Activated CD4-positive, alpha-beta T cell treated with anti-CD3 and anti-CD28 coated beads, Interleukin-2, amount 10 ng/mL, durations not matched to agents 24 days and 14 days (primary cell): ENCODE results near the gene GJA3. TPM values are rescaled to one million over a fixed set of nuclear protein-coding genes. Genes with fewer than 3 reads are reported as not detected.
A peak's percentile ranks its signal among the peaks of the same experiment; 100 is the strongest.

Experiments used
- DNase-seq: peaks from one replicate; pipeline ENCODE4 v3.0.0; 2022
- H3K27ac Mint-ChIP-seq: one replicate; pipeline ENCODE4 v1.8.0; 2022; ENCODE audit warnings: mild to moderate bottlenecking, mixed read lengths
- H3K27me3 Mint-ChIP-seq: one replicate; pipeline ENCODE4 v1.8.0; 2022; ENCODE audit warnings: mixed read lengths
- H3K36me3 Mint-ChIP-seq: one replicate; pipeline ENCODE4 v1.8.0; 2022; ENCODE audit warnings: low read depth, mild to moderate bottlenecking, mixed read lengths
- H3K4me1 Mint-ChIP-seq: one replicate; pipeline ENCODE4 v1.8.0; 2021; ENCODE audit warnings: mixed read lengths
- H3K4me3 Mint-ChIP-seq: one replicate; pipeline ENCODE4 v1.8.0; 2022; ENCODE audit warnings: mild to moderate bottlenecking, moderate library complexity, mixed read lengths
- H3K9me3 Mint-ChIP-seq: one replicate; pipeline ENCODE4 v1.8.0; 2021; ENCODE audit warnings: mixed read lengths
- intact Hi-C: fragments of 100-400 bp; cut with micrococcal nuclease; formaldehyde crosslinking; loops from one replicate; pipeline ENCODE4 v1.15.1; 2023
- total RNA-seq: library from RNA; stranded (reverse); gene quantifications from 2 replicates; pipeline ENCODE4 v1.2.3, GENCODE V29; 2022

Gene GJA3
- total RNA-seq, 1 donor from 2014 or later, result not detected

DNA sequence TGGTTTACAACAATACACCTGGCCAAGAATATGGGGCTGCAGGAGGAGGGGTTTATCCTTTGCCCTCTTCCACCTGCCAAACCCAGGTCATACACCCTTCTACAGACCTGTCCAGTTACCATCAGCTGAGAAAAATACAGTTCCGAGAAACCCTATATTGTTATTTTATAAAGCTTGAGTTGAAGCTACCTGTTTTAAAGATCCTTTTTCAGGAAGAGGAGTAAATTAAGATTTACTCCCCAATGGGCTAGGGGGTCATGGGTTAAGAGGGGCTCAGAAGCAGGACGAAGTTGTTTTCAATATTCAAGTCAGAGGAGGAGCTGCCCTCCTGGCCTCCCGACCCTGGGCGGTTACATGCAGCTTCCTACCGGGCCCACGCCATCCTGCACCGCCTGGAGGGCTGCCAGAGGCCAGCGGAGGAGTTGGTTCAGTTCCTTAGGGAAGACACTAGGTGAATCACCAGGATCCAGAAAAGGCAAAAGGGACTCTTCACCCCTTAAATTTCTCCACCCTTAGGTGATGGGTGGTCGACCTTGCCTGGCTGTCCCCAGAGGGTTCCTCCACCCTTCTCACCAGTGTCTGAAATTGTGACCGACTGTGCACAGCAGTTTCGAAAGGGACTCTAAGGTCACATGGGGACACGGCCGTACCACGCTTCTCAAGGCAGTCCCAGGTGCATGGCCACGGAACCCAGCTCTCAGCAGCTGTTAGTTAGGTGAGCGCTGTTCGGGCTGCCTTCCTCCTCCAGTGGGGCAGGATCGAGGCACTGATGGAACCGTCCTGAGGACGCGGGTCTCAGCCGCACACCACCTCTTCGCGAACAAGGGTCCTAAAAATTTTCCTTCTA, 30.7 kb upstream of the GJA3 start:
- Mint-ChIP-seq H3K27ac (peak overlapping the region; percentile 26), H3K36me3 (no peaks in the 10 kb centered on the region), H3K4me3 (peak overlapping the region; percentile 66), H3K9me3 (no peaks in the 10 kb centered on the region), H3K4me1 (peaks cover 25% of the 10 kb centered on the region), H3K27me3 (peaks cover 57% of the 10 kb centered on the region)
- peak; percentile 51 for DNase-seq
- intact Hi-C loops, result no loop called here

DNA sequence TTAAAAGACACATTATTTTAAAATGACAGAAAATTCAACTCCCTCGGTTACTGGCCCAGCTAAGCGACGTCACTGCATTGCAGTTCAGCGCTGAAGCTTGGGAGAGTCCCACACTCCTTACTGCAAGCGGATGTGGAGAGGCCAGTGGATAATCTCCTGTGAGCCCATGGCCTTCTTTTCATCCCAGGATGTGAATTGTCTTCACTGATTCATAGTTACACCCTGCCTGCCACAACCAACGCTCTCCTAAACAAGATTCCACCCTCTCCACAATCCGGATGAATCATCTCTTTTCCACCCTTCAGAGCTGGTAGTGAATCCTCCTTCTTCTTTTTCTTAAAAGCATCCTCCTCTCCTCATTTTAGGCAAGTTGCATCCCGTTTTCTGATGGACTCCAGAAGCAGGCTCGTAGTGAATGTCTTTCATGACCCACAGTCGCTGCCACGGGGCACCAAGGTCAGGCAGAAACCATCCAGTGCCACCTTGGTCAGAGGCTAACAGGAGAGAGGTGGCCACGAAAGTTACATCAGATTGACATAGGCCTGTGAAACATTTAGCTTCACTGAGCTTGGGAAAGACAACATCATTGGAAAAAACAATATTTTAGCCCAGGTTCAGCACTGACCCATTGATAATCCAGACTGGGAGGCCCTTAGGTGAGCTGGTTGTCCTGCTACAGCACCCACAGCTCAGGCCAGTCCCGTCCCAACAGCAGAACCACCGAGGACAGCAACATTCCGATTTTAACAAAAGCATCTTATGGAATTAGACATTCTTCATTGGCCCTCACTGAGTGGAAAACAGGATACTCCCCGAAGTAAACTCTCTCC, 29.8 kb upstream of the GJA3 start:
- H3K9me3 Mint-ChIP-seq, result no peaks in the 10 kb centered on the region

DNA sequence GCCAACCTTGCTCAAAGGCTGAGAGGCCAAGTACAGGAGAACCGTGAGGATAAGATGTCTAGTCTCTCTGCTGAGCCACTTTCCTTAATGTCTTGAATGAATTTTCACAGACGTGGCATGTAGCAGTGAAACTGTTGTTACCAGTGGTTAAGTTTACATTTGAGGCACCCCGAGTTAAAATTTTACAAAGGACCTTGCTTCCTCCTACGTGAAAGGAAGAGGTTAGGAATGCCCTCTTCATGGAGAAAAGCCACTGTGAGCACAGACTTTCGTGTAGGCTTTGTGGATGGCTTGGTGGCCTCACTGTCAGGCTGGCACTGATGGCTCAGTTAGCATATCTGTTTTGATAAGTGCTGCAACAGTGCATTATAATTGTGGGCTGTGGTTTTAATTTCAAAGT, 29.2 kb upstream of the GJA3 start:
- DNase-seq, result no peak
- Mint-ChIP-seq H3K4me3 (no peak overlapping the region), H3K36me3 (no peaks in the 10 kb centered on the region), H3K27ac (no peak overlapping the region), H3K9me3 (no peaks in the 10 kb centered on the region), H3K27me3 (peaks cover 45% of the 10 kb centered on the region), H3K4me1 (peaks cover 25% of the 10 kb centered on the region)
- intact Hi-C loops, result no loop called here

More for the DNA sequence above, 29.8 kb upstream of the GJA3 start:
- DNase-seq, result no peak
- Mint-ChIP-seq H3K4me3 (no peak overlapping the region), H3K27ac (no peak overlapping the region), H3K27me3 (peaks cover 51% of the 10 kb centered on the region), H3K36me3 (no peaks in the 10 kb centered on the region), H3K4me1 (peaks cover 25% of the 10 kb centered on the region)
- intact Hi-C loops, result no loop called here

DNA sequence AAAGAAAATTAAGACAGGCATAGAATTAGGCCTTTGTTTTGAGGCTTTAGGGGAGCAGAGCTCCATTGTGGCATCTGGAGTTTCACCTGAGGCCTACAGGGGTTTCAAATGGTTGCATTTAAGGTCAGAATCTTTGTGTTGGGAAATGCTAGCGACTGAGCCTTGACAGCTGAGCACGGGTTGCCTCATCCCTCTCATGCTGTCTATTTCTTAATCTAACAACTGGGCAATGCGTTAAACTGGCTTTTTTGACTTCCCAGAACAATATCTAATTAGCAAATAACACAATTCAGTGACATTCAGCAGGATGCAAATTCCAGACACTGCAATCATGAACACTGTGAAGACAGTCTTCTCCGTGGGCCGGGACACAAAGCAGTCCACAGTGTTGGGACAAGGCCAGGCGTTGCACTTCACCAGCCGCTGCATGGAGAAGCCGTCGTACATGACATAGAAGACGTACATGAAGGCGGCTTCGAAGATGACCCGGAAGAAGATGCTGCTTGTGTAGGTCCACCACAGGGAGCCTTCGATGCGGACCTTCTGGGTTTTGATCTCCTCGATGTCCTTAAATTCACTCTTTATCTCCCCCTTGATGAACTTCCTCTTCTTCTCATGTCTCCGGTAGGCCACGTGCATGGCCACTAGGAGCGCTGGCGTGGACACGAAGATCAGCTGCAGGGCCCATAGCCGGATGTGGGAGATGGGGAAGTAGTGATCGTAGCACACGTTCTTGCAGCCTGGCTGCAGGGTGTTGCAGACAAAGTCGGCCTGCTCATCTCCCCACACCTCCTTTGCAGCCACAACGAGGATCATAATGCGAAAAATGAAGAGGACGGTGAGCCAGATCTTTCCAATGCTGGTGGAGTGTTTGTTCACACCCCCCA, 28.1 kb upstream of the GJA3 start:
- no peaks in the 10 kb centered on the region for H3K36me3 Mint-ChIP-seq
- peaks cover 36% of the 10 kb centered on the region for H3K27me3 Mint-ChIP-seq
- H3K4me3 Mint-ChIP-seq, result no peak overlapping the region
- intact Hi-C loops, result no loop called here
- no peak overlapping the region for H3K27ac Mint-ChIP-seq
- no peaks in the 10 kb centered on the region for H3K9me3 Mint-ChIP-seq
- H3K4me1 Mint-ChIP-seq, result peaks cover 14% of the 10 kb centered on the region
- no peak for DNase-seq

DNA sequence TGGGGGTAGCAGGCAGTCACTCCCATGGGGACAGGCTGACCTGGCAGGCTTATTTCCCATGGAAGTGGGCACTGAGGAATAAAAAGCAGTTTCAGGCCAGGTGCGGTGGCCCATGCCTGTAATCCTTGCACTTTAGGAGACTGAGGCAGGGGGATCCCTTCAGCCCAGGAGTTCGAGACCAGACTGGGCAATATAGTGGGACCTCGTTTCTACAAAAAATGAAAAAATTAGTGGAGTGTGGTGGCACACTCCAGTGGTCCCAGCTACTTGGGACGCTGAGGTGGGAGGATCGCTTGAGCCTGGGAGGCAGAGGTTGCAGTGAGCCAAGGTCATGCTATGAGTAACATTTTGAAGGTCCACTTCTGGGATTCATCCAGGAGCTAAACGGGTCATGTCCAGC, 25.9 kb upstream of the GJA3 start:
- H3K27me3 Mint-ChIP-seq, result peaks cover 29% of the 10 kb centered on the region
- no peak overlapping the region for H3K4me3 Mint-ChIP-seq
- H3K27ac Mint-ChIP-seq, result no peak overlapping the region
- no peaks in the 10 kb centered on the region for H3K36me3 Mint-ChIP-seq
- no peaks in the 10 kb centered on the region for H3K9me3 Mint-ChIP-seq
- H3K4me1 Mint-ChIP-seq, result peaks cover 5% of the 10 kb centered on the region
- intact Hi-C loops, result no loop called here
- DNase-seq, result no peak

DNA sequence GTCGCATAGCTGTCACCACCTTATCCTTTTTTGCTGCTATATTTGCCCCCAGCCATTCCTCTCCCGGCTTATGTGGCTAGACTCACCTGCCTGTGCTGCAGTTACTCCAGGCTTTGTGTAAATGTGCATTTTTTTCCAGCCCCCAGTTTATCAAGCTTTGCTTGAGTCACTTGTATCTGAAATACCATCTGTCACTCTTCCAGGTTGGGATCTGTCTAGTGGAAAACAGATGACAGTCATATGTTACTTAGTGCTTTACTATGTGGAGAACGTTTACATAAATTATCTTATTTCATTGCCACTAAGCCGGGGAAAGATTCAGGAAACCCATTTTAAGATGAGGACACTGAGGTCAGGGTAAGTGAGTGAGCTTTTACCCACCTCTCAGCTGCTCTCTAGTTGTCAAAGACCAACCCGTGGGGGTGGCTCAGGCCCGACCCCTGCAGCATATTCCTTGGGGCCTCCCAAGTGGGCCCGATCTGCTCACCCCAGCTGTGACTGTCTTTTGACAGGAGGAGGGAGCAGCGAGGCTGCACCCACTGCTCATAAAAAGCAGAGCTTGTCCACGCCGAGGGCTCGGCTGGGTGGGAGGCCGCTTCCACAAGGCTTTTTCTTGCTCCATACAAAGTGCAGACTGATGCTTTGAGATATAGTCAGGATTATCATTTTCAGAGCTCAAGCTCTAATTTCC, 24.7 kb upstream of the GJA3 start:
- no peak overlapping the region for H3K4me3 Mint-ChIP-seq
- H3K36me3 Mint-ChIP-seq, result no peaks in the 10 kb centered on the region
- no peaks in the 10 kb centered on the region for H3K9me3 Mint-ChIP-seq
- H3K27ac Mint-ChIP-seq, result no peak overlapping the region
- H3K27me3 Mint-ChIP-seq, result peaks cover 28% of the 10 kb centered on the region
- peaks cover 3% of the 10 kb centered on the region for H3K4me1 Mint-ChIP-seq
- DNase-seq, result no peak
- intact Hi-C loops, result no loop called here

DNA sequence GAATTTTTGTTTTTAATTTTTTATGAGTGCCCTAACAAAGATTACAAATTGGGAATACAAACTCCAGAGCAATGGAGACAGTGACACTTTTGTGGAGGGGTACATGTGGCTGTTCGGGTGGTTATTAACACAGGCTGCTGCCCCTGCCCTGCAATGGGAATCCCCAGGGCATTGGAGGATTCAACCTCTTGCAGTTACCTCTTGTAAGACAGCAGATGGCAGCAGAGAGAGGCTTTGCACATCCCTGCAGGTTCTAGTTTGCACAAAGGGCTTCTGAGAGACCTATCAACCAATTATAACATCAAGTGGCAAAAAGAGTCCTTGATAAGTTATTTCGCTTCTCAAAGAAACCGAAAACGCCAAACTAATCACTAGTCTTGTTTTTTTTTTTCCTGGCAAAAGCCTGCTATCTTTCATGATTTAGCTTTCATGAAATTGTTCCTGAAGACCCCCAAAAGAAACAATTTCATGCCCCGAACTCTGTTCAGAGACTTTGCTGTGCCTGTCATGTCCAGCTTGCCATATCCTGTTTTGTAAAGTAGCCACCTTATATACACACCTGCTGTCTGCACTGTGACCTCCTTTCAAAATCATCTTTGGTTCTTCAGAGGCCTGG, 21.5 kb upstream of the GJA3 start:
- no peaks in the 10 kb centered on the region for H3K36me3 Mint-ChIP-seq
- DNase-seq, result peak; percentile 85

DNA sequence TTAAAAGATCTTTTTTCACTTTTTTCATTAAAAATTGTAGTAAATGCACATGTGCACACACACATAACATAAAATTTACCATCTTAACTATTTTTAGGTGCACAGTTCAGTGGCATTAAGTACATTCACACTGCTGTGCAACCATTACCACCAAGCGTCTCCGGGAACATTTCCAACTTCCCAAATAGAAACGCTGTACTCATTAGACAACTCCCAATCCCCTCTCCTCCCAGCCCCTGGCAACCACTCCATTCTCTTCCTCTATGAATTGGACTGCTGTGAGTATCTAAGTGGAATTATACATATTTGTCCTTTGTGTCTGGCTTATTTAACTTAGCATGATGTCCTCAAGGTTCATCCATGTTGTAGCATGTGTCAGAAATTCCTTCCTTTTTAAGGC, 20.3 kb upstream of the GJA3 start:
- intact Hi-C loops, result loop anchor here (5.0 kb wide), 2 partner anchors 521 to 741 kb away; partner anchors contain the start of gene IL17D
- H3K4me3 Mint-ChIP-seq, result no peak overlapping the region
- DNase-seq, result no peak
- H3K27ac Mint-ChIP-seq, result no peak overlapping the region
- H3K4me1 Mint-ChIP-seq, result no peaks in the 10 kb centered on the region
- H3K36me3 Mint-ChIP-seq, result no peaks in the 10 kb centered on the region
- no peaks in the 10 kb centered on the region for H3K9me3 Mint-ChIP-seq
- H3K27me3 Mint-ChIP-seq, result peaks cover 54% of the 10 kb centered on the region

More for the DNA sequence above, 21.5 kb upstream of the GJA3 start:
- Mint-ChIP-seq H3K4me1 (no peaks in the 10 kb centered on the region), H3K4me3 (no peak overlapping the region), H3K27ac (no peak overlapping the region), H3K9me3 (no peaks in the 10 kb centered on the region), H3K27me3 (peaks cover 47% of the 10 kb centered on the region)
- intact Hi-C loops, result loop anchor here (1.0 to 5.0 kb wide), 4 partner anchors 14 to 740 kb away; partner anchors contain the start of gene IL17D

DNA sequence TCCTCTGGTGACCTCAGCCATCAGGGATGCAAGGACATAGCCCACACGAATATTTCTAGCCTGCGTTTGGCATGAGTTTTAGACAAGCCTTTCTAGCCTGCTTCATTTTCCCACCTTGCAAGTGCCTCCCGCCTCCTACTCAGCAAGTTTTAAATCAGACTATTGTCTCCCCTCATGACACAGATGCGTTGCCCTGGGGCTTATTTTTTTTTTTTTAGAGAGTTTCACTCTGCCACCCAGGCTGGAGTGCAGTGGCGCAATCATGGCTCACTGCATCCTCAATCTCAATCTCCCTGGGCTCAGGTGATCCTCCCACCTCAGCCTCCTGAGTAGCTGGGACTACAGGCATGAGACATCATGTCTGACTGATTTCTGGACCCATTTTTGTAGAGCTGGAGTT, 17.3 kb upstream of the GJA3 start:
- Mint-ChIP-seq H3K4me1 (peaks cover 8% of the 10 kb centered on the region), H3K4me3 (no peak overlapping the region), H3K27ac (no peak overlapping the region), H3K27me3 (peaks cover 77% of the 10 kb centered on the region), H3K36me3 (no peaks in the 10 kb centered on the region), H3K9me3 (no peaks in the 10 kb centered on the region)
- no peak for DNase-seq
- intact Hi-C loops, result no loop called here

DNA sequence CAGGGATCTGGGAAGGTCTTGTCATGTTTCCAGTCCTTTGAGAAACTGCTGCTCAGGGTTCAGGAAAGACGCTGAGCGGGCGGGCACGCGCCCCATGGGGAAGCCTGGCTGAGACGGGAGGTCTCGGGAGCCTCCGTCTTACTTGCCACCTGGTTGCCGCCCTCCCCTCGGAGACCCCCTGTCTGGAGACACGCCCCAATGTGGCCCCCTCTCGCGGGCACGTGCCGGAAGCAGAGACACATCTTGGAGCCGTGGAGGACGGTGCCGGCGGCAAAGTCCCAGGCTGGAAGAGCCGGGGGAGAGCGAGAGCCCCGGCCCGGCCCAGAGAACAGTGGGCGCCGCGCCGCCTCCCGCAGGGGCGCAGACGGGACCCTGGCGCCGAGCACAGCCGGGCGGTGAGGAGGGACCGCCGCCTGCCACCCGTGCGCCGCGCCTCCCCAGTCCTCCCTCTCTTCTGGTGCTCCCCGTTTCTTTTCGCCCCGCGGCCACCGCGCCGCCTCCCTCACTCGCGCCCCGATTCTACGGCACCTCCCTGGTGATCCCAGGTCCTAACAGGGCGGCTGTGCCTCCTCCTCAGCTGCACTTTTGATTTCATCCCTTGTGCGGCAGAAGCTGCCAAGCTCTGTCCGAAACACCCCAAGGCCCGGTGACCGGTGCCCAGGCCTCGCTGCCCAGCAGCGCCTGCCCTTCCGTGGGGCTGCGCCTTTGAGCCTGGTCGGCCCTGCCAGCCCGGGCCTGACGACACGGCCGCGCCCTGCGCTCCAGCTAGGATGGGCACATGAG, 16.4 kb upstream of the GJA3 start:
- Mint-ChIP-seq H3K4me3 (no peak overlapping the region), H3K27ac (no peak overlapping the region), H3K9me3 (no peaks in the 10 kb centered on the region), H3K36me3 (no peaks in the 10 kb centered on the region), H3K27me3 (peaks cover 79% of the 10 kb centered on the region), H3K4me1 (peaks cover 8% of the 10 kb centered on the region)
- no peak for DNase-seq
- intact Hi-C loops, result no loop called here

DNA sequence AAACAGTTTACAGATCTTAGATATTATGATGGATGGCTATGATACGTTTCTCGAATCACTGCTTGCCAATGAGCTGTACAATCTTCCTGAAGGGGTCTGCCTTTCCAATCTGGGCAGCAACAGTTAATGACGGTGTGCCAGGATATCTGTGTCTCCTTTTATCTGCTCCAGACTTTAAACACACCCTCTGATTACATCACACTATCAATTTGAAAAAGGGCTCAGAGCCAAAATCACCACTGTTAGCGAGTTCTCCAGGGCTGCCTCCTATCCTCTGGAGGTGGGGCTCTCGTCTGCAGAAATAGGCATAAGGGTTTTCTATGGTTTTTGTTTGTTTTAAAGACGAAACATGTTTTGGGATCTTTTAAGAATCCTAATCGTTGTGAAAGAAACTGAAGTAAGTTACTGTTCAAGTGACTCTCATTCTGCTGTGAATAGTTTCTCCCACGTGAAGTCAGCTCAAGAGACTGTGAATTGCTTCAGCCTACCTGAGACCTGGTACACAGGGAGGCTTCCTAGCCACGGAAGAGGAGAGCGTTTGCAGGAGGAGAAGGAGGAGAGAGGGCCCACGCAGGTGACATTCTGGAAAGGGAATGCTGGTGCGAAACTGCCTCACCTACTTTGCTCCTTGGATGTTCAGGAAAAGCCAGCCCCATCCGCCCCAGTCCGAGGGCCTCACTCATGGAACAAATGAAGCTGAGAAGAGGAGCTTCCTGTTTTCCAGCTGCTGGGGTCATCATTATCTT, 15.2 kb upstream of the GJA3 start:
- intact Hi-C loops, result no loop called here
- DNase-seq, result no peak
- no peaks in the 10 kb centered on the region for H3K36me3 Mint-ChIP-seq
- no peak overlapping the region for H3K4me3 Mint-ChIP-seq
- H3K27me3 Mint-ChIP-seq, result peaks cover 79% of the 10 kb centered on the region
- peaks cover 8% of the 10 kb centered on the region for H3K4me1 Mint-ChIP-seq
- H3K27ac Mint-ChIP-seq, result no peak overlapping the region
- no peaks in the 10 kb centered on the region for H3K9me3 Mint-ChIP-seq

DNA sequence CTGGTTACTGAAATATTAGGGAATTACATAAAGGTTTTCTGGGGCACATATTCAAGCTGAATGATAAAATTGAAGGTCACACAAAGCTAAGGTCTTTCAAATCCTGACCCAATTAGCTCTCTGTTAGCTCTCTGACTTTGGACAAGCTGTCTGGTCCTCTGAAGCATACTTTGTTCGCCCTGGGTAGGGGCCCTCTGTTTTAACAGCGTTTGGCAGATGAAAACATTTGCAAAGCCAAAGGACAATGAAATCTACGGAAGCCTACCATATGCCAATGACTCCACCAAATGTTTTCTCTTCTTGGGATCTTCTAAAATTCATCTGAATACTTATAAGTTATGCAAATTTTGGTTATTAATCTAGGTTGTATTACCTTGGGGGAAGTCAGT, 14.5 kb upstream of the GJA3 start:
- H3K9me3 Mint-ChIP-seq, result no peaks in the 10 kb centered on the region
- H3K36me3 Mint-ChIP-seq, result no peaks in the 10 kb centered on the region
- peaks cover 77% of the 10 kb centered on the region for H3K27me3 Mint-ChIP-seq
- no peak overlapping the region for H3K27ac Mint-ChIP-seq
- H3K4me1 Mint-ChIP-seq, result peaks cover 8% of the 10 kb centered on the region
- intact Hi-C loops, result no loop called here
- no peak for DNase-seq
- no peak overlapping the region for H3K4me3 Mint-ChIP-seq
